Measurements from ENCODE around the gene EEFSEC. TPM values are rescaled to one million over a fixed set of nuclear protein-coding genes. Genes with fewer than 3 reads are reported as not detected.

The EEFSEC gene
- total and polyA plus RNA-seq, 2 of the 4 experiments (the other 2 are of a cell fraction) = 4.5 to 9.3 TPM

DNA sequence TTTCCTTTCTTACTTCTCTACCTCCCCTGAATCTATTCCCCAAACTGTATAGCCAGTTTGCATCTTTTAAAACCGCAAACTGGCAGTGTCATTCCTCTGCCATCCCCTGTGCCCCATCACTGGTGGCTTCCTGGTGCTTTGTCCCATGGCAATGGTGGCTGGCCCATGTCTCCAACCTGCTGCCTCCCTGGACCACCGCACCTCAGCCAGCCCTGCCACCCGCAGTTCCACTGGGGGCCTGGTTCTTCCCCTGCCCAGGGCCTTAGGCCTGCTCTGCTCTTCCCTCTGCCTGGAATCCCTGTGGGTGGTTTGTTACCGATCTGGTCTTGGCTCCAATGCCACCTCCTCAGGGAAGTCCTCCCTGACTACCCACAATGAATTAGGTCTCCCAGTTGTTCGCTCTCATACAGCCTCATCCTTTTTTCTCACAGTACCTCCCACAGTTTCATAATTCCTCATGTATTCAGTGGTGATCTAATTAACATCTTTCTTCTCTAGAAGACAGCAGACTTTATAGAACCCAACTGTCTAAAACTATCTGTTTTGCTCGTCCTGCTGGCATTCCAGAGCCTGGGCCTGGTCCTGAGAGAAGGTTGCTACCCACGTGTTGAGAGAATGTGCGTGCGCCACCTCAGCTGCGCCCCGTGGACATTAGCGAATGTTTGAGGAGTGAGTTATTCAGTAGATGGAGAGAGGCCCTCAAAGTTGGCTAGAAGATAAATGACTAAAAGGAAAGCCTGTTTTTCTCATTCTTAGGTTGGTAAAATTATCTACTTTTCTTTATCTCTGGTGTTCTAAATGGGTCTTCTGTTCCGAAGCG, 183.3 kb downstream of the EEFSEC start:
- H4K20me1 ChIP-seq (ENCODE audit: insufficient read depth, low read length) = 0 out of 2 replicates have a peak, but pooled peaks cover 3% of the 10 kb centered on the region
- dilution Hi-C loops (cut with HindIII; ENCODE audit: low sequenced_read_pairs, unreplicated experiment) (no loop called here), in situ Hi-C loops (cut with MboI; ENCODE audit: low sequenced_read_pairs) (no loop called here), intact Hi-C loops (cut with micrococcal nuclease) (no loop called here)
- H3K79me1 ChIP-seq (ENCODE audit: low read depth in 1 of 2, low read length in 2 of 2) = no peaks in the 10 kb centered on the region
- no peak overlapping the region for H4K91ac ChIP-seq (ENCODE audit: insufficient read depth, low read depth, low read length)
- no peak for ATAC-seq (ENCODE audit: low read depth)
- no peak overlapping the region for H4K5ac ChIP-seq (ENCODE audit: low read depth, low read length)
- no peaks in the 10 kb centered on the region; the same call in 1 of the 2 replicates for H3K4me1 ChIP-seq (ENCODE audit: control insufficient read depth, insufficient read depth, low read length)
- no peak overlapping the region for H3K27ac ChIP-seq (ENCODE audit: insufficient read depth, low read length)
- H2BK120ac ChIP-seq (ENCODE audit: low read depth, low read length) = no peak overlapping the region
- H2BK20ac ChIP-seq (ENCODE audit: low read depth, low read length) = no peak overlapping the region
- H4K8ac ChIP-seq (ENCODE audit: low read depth in 2 of 2, low read length in 2 of 2) = no peak overlapping the region
- no TSS peak for BruUV-seq (replicated peaks)
- H3K9me1 ChIP-seq (ENCODE audit: insufficient read depth, low read length) = 0 out of 2 replicates have a peak, but pooled peaks cover 3% of the 10 kb centered on the region
- TF ChIP-seq MXI1 (IDR thresholded peaks at IDR 0.05; ENCODE audit: borderline replicate concordance, low read depth, low read length) = no peak
- TF ChIP-seq POLR2A (IDR thresholded peaks at IDR 0.05; ENCODE audit: low read depth, low read length) = no peak
- no peak for TF ChIP-seq FOS (IDR thresholded peaks at IDR 0.05; ENCODE audit: low read depth, low read length)
- H2AK5ac ChIP-seq (ENCODE audit: low read depth, low read length) = no peak overlapping the region
- no peak overlapping the region for H3K9ac ChIP-seq (ENCODE audit: low read depth, low read length)
- no peak overlapping the region for H3K56ac ChIP-seq (ENCODE audit: extremely low read depth, insufficient read depth, low read length)
- ChIA-PET POLR2A (ENCODE audit: unreplicated experiment) (no interaction called here), CTCF (no interaction called here)
- H2BK15ac ChIP-seq (ENCODE audit: low read depth, low read length) = no peak overlapping the region
- H3K18ac ChIP-seq (ENCODE audit: low read depth, low read length) = no peak overlapping the region
- no peaks in the 10 kb centered on the region for H3K9me3 ChIP-seq (ENCODE audit: control insufficient read depth, insufficient read depth, low read length)
- H3K27me3 ChIP-seq (ENCODE audit: control insufficient read depth, insufficient read depth, low read length) = no peaks in the 10 kb centered on the region; the same call in 1 of the 2 replicates
- no peak overlapping the region for H3K14ac ChIP-seq (replicated peaks; ENCODE audit: low read depth, low read length)
- no peak overlapping the region for H3K4ac ChIP-seq (ENCODE audit: low read depth, low read length)
- no peak overlapping the region for H3K4me2 ChIP-seq (ENCODE audit: low read depth, low read length)
- no peak for DNase-seq
- no peak overlapping the region for H3K23ac ChIP-seq (ENCODE audit: low read depth, low read length)
- no peak overlapping the region for H2BK5ac ChIP-seq (ENCODE audit: low read depth, low read length, poor library complexity, severe bottlenecking)
- peaks cover 1% of the 10 kb centered on the region; the same call in 1 of the 2 replicates for H3K36me3 ChIP-seq (ENCODE audit: control insufficient read depth, insufficient read depth, low read length)
- H3K4me3 ChIP-seq (ENCODE audit: insufficient read depth, low read depth, low read length) = no peak overlapping the region
- WGBS, 2 experiments (ENCODE audit: extremely low coverage in 2 of 2, insufficient read length in 1 of 2) = 95% methylated on average over 7 of the region's 14 CpGs; no CpG with 5 or more reads in 1 of the 2 experiments
- no peak overlapping the region for H2AK9ac ChIP-seq (replicated peaks; ENCODE audit: low read depth, low read length, poor library complexity)
- no peak overlapping the region for H2AFZ ChIP-seq (replicated peaks; ENCODE audit: low read length, poor library complexity)
